Peyer's patch (tissue), 4 donors: ENCODE measurements around the gene NOTCH2.

Experiments
- CTCF ChIP-seq, 6 experiments: fragments of 450-650 bp in 4 of 6; fragments of 200-600 bp in 2 of 6; sonication (generic) in 1 of 6; IDR thresholded peaks; one replicate each; pipeline ENCODE4 v1.5.1; 2017 to 2019; ENCODE audit warnings: antibody characterized with exemption in 6 of 6, mild to moderate bottlenecking in 3 of 6, moderate library complexity in 1 of 6
- POLR2A ChIP-seq, 2 donors: fragments of 450-650 bp; IDR thresholded peaks; one replicate each; pipeline ENCODE4 v1.5.1; 2017; ENCODE audit warnings: antibody characterized with exemption in 2 of 2, mild to moderate bottlenecking in 2 of 2, moderate library complexity in 2 of 2

- no peak for TF ChIP-seq CTCF (IDR thresholded peaks at IDR 0.05)
- TF ChIP-seq POLR2A (IDR thresholded peaks at IDR 0.05), result no peak
These were observed 184.8 kb downstream of the NOTCH2 start for GRCh38 chr1:119884711-119885110.
